ENCODE measurements around the gene KSR2.

DNA sequence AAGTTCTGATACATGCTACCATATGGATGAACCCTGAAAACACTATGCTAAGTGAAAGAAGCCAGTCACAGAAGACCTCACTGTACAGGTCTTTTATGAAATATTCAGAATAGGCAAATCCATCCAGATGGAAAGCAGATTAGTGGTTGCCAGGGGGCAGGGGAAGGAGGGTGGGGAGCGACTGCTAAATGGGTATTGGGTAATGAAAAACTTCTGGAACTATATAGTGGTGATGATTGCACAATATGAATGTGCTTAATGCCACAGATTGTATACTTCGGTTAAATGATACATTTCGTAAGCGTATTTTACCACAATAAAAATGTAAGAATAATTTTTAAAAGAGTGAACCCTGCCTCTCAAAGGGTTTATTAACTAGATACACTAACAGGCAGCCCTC lies 11.8 kb upstream of the KSR2 start:
- TF ChIP-seq CTCF (IDR thresholded peaks at IDR 0.05) (no peak), EP300 (IDR thresholded peaks at IDR 0.05) (no peak), POLR2A (IDR thresholded peaks at IDR 0.05; ENCODE audit: low read depth) (no peak), POLR2AphosphoS5 (IDR thresholded peaks at IDR 0.05) (no peak)
